SK-N-DZ (cell line): ENCODE measurements around the gene PHF21B. TPM values are rescaled to one million over a fixed set of nuclear protein-coding genes. Genes with fewer than 3 reads are reported as not detected.
"Not testable (repeated sequence)": the region's sequence is repeated elsewhere in the genome, so short reads cannot be mapped to it uniquely, and the experiment has no call there.

Source experiments
- DNase-seq: peaks from one replicate; pipeline ENCODE4 v3.0.0-alpha.2; 2015; ENCODE audit warnings: low spot score
- polyA plus RNA-seq, 2 experiments: library from polyadenylated mRNA; depleted of rRNA; stranded (reverse); fragments of >200 nt; gene quantifications; 2 replicates each; pipeline ENCODE4 v1.2.3, GENCODE V29; 2014

The PHF21B gene
- 26.9 and 27.5 TPM in 2 replicates for polyA plus RNA-seq (2014; cell fraction: cytosol; rRNA removed)
- 21.9 and 22.2 TPM in 2 replicates for polyA plus RNA-seq (2014; cell fraction: nucleus; rRNA removed)

DNA sequence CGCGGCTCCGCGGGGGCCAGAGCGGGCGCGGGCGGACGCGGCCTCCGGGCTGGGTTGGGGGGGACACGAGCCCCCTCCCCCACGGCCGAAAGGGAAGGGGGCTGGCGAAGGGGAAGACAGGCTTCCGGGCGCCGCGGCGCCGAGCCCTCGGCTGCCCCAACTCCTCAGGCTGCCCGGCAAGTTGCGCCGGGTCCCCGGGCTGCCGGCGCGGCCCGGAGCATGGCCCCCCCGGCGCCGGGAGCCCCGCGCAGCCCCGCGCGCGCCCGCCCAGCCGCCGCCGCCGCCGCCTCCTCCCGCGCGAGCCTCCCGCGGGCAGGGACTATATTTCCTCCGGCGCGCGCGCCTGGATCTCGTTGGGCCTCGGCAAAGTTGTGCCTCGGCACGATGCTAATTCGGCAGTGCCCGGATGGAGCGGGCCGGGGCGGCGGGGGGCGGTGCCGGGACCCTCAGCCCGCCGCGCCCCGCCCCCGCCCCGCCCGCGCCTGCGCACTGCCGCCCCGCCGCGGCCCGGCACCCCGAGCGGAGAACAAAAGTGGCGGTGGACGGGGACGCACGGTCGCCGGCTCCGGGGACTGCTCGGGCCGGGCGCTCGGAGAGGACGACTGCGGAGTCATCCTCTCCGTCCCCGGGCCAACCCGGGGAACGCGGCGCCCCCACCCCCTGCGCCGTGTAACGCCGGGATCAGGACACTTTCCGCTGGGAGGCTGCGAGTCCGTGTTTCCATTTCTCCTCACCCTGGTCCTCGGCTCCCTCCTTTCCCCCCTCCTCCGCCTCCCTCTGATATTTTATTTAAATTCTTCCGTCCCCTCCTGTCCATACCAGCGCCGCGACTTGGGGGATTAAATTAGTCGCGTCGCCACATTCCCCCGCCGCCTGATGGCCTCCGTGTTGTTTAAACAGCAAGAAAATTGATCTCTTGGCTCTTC is at the start of gene PHF21B:
Gene PHF21B (minus strand): TSS at position 400 of the 926 bp plus-strand sequence. CDS start 456 bp downstream, outside the sequence.
- peak; percentile 79 for DNase-seq

DNA sequence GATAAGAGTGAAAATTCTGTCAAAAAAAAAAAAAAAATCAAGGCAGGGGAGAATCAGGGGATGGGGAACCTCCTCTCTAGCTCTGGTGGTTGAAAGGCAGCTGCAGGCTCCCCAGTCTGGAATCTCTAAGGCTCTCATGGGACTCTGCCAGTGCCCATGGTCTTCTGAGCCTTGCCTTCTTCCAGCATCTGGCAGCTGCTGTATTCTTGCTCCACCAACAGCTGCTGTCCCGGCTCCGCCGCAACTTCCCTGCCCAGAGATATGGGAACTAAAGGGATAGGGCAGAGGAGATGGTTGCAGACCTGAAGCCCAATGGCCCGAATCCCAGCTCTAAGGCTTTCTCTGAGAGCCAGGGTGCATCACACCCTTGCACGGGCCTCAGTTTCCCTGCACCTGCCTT is 49.5 kb upstream of the PHF21B start:
- no peak for DNase-seq

DNA sequence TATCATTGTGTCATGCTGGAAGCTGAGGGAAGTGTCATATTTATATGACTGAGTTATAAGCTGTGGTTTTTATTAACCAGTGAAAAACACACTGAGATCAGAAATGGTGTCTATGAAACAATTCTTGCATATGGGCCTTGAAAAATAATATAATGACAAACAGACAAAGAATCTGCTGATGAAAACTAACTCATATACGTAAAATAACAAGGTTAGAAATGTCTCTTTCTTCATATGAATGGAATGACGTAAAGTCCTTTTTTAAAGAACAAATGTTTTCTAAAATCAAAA is 48.8 kb upstream of the PHF21B start:
- DNase-seq: no peak

DNA sequence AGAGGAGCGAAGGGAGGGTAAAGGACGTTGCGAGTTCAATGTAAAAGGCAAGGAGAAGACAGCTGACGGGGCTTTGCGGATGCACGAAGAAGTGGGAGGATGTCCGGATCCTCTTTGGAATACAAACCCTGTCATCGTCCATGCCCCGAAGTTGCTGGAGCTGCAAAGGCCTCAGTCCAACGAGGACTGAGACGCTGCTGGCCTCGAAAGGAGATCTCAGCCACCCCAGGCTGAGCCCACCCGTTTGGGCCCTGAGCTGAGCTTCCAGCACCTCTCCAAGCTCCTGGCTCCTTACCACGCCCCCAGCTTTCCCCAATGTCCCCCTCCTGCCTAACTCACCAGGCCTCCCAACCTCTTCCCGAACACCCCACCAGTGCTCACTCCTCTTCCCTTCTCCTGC is 46.1 kb upstream of the PHF21B start:
- DNase-seq: no peak

DNA sequence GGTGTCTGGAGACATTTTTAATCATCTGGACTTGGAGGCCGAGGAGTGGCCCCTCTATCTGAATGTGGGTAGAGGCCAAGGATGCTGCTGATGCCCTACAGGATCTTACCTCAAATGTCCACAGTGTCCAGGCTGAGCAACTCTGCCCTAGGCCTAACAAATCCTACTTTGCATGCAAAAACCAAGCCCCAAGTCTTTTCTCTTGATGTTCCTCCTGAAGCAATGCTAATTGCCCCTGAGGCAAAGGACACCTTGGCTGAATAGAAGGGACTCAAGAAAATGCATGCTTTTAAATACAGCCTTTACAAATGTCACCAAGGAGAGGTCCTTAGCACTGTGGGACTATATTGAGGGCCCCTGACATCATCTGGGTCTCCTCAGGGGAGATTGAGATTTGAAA is 43.8 kb upstream of the PHF21B start:
- DNase-seq: no peak

DNA sequence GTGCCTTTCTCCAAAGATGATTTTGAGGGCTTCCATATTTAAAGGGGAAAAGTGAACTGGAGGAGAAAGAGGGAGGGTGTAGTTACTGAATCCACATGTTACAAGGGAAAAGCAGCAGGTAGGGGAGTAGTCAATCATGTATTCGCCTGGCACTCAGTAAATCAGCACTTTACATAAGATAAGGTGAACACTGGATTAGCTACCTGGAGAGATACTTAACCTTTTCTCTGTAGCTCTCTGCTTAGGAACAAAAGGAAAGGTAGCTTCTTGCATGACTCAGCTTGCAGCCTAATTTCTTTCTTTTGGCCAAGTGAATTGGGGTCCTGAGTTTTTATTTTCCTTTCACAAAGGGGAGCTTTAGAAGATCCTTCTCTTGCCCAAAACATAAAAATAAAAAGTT is 43.3 kb upstream of the PHF21B start:
- no peak for DNase-seq

DNA sequence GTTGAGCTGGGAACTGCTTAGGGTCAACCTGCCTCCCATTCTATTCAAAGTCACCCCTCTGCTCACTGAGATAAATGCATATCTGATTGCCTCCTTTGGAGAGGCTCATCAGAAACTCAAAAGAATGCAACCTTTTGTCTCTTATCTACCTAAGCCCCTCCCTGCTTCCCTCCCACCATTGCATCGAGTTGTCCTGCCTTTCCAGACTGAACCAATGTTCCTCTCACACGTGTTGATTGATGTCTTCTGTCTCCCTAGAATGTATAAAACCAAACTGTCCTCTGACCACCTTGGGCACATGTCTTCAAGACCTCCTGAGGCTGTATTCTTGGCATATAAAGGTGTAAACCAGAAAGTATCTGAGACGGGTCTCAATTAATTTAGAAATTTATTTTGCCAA is 42.9 kb upstream of the PHF21B start:
- DNase-seq: not testable (repeated sequence)

DNA sequence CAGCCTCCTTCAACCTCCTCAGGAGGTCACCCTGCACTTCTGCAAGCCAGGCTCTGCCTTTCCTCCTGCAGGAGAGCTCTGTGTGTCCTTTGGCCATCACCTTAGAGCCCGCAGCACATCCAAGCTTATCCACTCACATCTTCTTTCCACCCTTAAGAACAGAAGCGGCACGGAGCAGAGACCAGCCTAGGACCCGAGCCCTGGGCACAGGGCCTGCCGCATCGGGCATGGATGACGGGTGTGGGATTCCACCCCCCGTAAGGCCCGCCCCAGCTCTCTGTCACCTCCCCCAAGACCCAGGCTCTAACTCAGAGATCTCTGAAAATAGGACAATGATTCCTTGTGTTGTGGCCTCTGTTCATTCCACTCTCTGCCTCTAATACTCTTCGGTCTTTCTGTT is 42.1 kb upstream of the PHF21B start:
- no peak for DNase-seq

DNA sequence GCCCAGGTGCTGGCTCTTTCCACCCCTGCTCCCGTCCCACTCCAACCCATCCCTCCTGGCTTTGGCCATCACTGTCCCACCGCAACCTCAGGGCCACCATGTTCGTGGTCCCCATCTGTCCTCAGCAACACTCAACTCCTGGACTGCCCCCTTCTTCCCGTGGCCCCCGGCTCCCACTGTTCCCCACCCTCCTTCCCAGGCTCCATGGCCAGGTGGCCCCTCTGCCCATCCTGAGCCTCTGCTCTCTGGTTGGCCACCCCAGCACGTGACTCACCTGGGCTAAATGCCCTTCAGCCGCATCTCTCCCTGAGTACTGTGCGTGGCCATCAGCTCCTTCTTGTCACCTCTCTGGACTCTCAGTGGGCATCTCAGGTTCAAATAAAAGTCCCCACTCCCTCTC is 41.6 kb upstream of the PHF21B start:
- no peak for DNase-seq

DNA sequence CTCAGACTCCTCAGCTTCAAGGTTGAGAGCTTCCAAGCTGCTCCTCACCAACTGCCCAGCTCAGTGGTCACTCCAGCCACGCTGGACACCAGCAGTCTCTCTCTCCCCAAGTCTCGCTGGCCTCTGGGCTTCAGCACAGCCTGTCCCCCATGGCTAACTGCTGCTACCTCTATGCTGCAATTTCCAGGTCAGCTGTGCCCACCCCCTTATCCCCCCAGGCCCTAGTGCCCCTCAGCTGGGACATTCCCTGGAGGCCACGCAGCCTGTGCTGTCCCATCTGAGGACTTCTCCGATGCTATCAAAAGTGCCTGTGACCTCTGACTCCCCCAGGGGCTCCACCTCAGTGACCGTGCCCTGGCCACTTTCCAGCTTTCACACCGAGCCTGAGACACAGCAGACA is 37.5 kb upstream of the PHF21B start:
- no peak for DNase-seq

DNA sequence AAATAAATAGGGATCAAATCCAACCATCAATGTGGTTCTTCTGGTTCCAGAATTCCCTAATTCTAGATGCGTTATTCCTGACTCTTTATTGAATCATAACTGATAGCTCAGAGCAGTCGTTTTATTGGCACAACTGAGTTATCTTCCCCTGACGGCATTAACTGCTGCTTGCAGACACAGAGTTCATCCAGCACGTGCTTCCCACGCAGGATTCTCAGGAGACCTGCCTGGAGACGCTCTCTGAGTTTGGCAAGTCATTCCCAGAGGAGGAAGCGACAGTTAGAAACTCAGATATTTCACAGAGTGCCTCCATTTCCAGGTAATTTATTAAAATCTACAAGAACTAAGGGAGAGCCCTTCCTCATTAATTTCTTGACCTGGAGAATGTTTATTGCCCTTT is 35.4 kb upstream of the PHF21B start:
- DNase-seq: no peak

DNA sequence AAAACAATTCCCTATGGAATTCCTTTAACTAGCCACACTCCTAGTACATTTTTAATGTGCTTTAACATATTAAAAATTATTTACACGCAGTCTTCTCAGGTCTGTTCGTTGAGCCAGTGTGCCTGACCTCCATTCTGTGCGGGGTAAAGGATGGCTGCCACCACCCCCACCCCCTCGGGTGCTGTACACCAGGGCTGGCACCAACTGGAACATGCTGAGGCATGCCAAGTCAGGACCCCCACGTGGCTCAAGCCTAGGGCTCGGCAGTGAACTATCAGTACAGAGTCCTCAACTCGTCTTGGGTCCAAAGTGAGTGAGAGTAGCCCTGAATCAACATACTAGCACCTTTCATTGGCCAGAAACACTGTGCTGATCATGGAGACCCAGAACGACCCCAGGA is 32.5 kb upstream of the PHF21B start:
- DNase-seq: no peak

DNA sequence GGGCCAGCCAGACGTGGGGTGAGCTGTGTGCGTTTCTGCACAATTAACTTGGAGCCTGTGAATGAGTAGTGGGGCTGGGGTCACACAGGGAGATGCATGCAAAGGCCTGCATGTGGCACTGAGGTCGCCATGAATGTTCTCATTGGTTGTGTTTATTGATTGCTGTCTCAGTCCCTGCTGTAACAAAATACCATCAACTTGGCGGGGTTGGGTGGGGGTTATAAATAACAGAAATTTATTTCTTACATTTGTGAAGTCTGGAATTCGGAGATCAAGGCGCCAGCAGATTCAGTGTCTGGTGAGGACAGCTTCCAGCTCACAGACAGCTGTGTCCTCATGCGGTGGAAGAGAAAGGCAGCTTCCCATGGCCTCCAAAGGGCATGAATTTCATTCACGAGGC is 29.3 kb upstream of the PHF21B start:
- no peak for DNase-seq

DNA sequence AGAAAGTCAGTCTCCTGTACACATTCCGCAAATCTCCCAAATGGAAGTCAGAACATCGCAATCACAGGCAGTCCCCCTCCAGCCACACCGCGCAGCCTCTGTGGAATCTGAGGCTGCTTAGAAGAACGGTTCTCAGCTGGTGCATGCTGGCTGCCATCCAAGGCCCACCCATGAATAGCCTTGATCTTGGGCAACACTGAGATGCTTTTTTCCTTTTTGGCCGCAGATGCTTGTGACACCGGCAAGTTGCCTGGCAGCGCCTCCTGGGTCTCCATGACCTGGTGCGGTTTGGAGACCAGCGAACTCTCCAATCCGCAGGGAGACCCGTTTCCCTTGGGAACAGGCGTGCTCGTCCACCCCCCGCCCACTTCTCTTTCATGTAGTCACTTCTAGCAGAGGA is 26.3 kb upstream of the PHF21B start:
- DNase-seq: no peak

DNA sequence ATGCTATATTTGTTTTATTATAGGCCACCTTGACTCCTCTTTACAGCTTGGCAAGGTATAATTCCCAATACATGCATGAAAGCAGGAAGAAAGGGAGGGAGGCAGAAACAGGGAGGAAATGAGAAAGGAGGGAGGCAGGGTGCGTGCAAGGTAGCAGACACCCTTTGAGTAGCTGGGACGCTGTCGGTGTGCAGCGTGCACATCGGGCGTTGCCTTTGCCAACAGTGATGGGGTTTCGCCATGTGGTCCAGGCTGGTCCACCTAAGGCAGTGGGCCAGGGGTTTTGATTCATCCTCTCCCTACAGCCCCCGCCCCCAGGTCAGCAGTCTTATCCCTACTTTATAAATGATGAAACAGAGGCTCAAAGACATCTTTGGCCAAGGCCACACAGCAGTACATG is 25.0 kb upstream of the PHF21B start:
- DNase-seq: no peak

DNA sequence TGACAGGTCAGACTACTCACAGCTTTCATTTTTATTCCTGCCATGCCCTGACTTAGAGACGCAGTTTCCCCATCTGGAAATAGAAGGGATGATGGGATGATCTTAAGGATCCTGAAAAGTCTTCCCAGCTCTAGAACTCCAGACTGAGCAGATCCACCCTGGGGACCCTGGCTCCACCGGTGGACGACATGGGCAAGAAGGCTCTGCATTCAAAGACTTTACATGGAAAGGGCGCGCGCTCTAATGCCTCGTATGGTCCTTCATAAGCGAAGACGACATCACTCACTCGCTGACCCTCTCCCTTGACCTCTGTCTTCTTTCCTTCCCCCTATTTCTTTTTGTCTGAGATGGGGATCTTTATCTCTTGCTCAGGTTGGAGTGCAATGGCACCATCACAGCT is 24.4 kb upstream of the PHF21B start:
- no peak for DNase-seq

DNA sequence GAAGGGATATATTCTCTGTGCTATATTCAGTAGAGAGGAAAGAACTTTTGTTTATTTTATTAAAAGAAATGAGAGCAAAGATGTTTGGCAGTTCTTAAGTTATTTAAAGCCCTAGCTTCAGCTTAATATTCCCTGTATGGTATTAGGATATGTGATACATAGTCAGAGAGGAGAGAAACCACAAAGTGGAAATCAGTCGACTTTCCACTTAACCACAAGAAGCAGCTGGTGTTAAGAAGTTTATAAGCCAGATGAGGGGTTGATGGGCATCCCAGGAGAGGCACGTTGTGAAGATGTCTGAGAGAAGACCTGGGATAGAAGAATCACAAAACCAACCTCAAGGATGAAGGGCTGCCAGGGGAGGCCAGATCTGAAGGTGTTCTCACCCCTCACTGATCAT is 23.3 kb upstream of the PHF21B start:
- DNase-seq: no peak

DNA sequence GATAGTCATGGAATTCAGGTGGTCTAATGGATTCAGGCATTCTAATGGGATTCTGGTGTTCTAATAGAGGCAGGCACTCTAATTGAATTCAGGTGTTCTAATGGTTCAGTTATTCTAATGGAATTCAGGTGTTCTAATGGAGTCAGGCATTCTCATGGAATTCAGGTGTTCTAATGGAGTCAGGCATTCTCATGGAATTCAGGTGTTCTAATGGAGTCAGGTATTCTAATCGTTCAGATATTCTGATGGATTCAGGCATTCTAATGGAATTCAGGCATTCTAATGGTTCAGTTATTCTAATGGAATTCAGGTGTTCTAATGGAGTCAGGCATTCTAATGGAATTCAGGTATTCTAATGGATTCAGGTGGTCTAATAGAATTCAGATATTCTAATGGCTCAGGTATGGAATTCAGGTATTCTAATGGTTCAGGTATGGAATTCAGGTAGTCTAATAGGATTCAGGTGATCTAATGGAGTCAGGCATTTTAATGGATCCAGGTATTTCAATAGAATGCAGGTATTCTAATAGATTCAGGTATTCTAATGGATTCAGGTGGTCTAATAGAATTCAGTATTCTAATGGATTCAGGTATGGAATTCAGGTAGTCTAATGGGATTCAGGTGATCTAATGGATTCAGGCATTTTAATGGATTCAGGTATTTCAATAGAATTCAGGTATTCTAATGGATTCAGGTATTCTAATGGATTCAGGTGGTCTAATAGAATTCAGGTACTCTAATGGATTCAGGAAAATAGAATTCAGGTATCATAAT is 22.0 kb upstream of the PHF21B start:
- no peak for DNase-seq

DNA sequence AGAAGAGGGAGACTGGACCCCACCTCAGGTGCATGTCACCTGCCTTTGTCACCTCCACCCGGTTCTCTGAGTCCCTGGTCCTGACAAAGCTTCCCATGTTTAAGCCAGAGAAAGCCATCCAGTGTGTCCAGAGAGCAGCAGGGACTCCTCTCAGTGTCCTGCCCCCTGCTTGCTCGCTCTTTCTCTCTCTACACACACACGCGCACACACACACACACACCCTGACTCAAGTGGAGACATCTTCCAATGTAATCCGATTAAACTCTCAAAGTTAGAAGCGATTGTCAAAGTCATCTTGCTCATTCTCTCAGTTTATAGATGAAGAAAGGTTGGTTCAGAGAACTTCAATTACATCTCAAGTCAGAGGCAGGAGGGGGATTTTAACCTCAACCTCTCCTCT is 19.7 kb upstream of the PHF21B start:
- no peak for DNase-seq

DNA sequence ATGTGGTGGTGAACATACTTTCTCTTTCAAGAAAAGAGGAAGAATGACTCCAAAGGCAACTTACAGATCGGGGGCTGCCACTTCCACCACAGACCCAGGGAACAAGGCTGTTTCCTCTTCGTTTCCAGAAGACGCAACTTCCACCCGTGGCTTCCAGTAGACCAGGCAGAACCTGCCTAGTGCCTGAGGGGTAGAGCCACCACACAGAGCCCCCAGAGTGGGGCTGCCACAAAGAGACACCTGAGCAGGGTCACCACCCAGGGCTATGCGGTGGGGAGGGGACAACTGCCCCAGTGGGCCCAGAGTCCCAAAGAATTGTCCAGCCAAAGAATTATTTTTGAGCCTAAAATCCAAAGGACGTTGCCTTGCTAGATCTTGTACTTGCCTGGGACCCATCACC is 16.7 kb upstream of the PHF21B start:
- no peak for DNase-seq

DNA sequence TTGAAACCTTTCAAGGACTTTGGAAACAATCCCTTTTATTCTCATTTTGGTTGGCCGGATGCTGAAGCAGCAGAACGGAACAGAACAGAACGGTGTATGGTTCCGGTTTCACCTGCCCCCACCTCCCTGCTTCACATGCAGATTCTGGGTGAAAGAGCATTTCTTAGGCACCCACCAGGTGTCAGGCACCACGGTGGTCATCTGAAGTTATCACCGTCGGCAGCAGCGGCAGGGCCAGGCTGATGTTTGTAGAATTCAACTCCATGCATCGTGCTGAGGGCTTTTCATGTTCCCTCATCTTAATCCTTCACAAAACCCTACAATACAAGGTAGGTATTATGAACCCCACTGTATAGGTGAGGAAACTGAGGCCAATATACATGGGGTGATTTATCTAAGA is 13.6 kb upstream of the PHF21B start:
- DNase-seq: no peak

DNA sequence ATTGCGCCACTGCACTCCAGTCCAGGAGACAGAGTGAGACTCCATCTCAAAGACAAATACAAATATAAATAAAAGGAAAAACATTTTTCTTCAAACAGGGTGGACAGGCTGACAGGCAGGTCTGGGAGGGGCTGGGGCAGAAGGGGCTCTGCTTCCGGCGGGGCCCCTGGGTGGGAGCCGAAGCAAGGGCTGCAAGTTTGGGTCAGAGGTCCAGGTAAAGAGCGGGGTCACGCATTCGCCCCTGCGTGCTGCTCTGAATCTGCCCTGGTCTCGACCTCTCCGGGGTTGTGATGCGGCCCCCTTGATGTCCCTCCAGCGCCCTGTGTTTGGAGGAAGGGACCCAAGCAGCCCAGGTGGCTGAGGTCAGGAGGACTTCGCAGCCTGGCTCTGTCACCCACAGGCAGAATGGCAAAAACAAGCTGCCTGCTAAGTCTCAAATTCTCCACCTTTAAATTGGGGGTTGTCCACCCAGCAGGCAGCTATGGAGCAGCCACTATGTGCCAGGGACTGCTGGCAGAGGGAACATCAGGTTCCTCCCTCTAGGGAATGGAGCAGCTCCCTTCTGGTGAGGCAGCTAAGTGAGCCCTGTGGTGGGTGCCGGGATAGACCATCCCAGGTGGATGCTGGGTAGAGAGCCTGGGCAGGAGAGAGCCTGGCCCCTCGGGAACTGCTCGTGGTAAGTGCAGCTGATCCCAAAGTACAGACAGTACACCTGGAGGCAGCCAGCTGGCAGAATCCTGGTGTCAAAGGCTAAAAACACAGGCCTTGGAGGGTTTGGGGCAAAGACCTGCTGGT is 10.3 kb upstream of the PHF21B start:
- no peak for DNase-seq
